Measurements from ENCODE around the gene LYZL2. TPM values are rescaled to one million over a fixed set of nuclear protein-coding genes. Genes with fewer than 3 reads are reported as not detected.
"Not testable (repeated sequence)": the region's sequence is repeated elsewhere in the genome, so short reads cannot be mapped to it uniquely, and the experiment has no call there.

The LYZL2 gene
- total RNA-seq, 1 experiment from 2014 or later: not detected

- ChIA-PET POLR2A (no interaction called here), CTCF (interaction anchor here (0.6 to 1.1 kb wide), 2 partner anchors 9 to 150 kb away, joined by 3 to 7 read pairs; no protein-coding TSS in a partner anchor)
- Mint-ChIP-seq H3K27ac (ENCODE audit: low read depth, unreplicated experiment) (no peak overlapping the region), H3K36me3 (ENCODE audit: insufficient read depth, unreplicated experiment) (no peaks in the 10 kb centered on the region), H3K4me1 (ENCODE audit: insufficient read depth, unreplicated experiment) (no peaks in the 10 kb centered on the region), H3K27me3 (ENCODE audit: insufficient read depth, unreplicated experiment) (peaks cover 17% of the 10 kb centered on the region), H3K4me3 (ENCODE audit: unreplicated experiment) (no peak overlapping the region), H3K9me3 (ENCODE audit: unreplicated experiment) (no peaks in the 10 kb centered on the region)
- BruUV-seq (replicated peaks): no TSS peak
- TF ChIP-seq CTCF (IDR thresholded peaks at IDR 0.05; ENCODE audit: unreplicated experiment): no peak
- intact Hi-C loops (cut with micrococcal nuclease): no loop called here
- no peak for DNase-seq (ENCODE audit: unreplicated experiment)
Measured at GRCh38 chr10:30600005-30600404, 29.5 kb downstream of the LYZL2 start.

- Mint-ChIP-seq H3K27ac (ENCODE audit: low read depth, unreplicated experiment) (no peak overlapping the region), H3K4me1 (ENCODE audit: insufficient read depth, unreplicated experiment) (no peaks in the 10 kb centered on the region), H3K9me3 (ENCODE audit: unreplicated experiment) (no peaks in the 10 kb centered on the region), H3K36me3 (ENCODE audit: insufficient read depth, unreplicated experiment) (no peaks in the 10 kb centered on the region), H3K4me3 (ENCODE audit: unreplicated experiment) (no peak overlapping the region), H3K27me3 (ENCODE audit: insufficient read depth, unreplicated experiment) (peaks cover 35% of the 10 kb centered on the region)
- no peak for DNase-seq (ENCODE audit: unreplicated experiment)
- BruUV-seq (replicated peaks): no TSS peak
- no peak for TF ChIP-seq CTCF (IDR thresholded peaks at IDR 0.05; ENCODE audit: unreplicated experiment)
- CTCF ChIA-PET: interaction anchor here (1.0 kb wide), 1 partner anchor 214 kb away, joined by 4 read pairs; no protein-coding TSS in a partner anchor
- intact Hi-C loops (cut with micrococcal nuclease): no loop called here
- POLR2A ChIA-PET: no interaction called here
Measured at GRCh38 chr10:30598105-30598776, 31.3 kb downstream of the LYZL2 start.

GRCh38 chr10:30597433-30597824 lies 32.1 kb downstream of the LYZL2 start:
- POLR2A ChIA-PET; H3K36me3 Mint-ChIP-seq (ENCODE audit: insufficient read depth, unreplicated experiment); H3K9me3 Mint-ChIP-seq (ENCODE audit: unreplicated experiment); DNase-seq (ENCODE audit: unreplicated experiment); H3K4me3 Mint-ChIP-seq (ENCODE audit: unreplicated experiment); intact Hi-C loops (cut with micrococcal nuclease); H3K4me1 Mint-ChIP-seq (ENCODE audit: insufficient read depth, unreplicated experiment); BruUV-seq (replicated peaks); H3K27ac Mint-ChIP-seq (ENCODE audit: low read depth, unreplicated experiment): not testable (repeated sequence)
- peaks cover 43% of the 10 kb centered on the region for H3K27me3 Mint-ChIP-seq (ENCODE audit: insufficient read depth, unreplicated experiment)
- CTCF ChIA-PET: interaction anchor here (1.0 kb wide), 1 partner anchor 213 kb away, joined by 4 read pairs; no protein-coding TSS in a partner anchor

GRCh38 chr10:30596493-30597432 lies 32.8 kb downstream of the LYZL2 start:
- H3K27ac Mint-ChIP-seq (ENCODE audit: low read depth, unreplicated experiment); H3K4me3 Mint-ChIP-seq (ENCODE audit: unreplicated experiment); BruUV-seq (replicated peaks); H3K9me3 Mint-ChIP-seq (ENCODE audit: unreplicated experiment); intact Hi-C loops (cut with micrococcal nuclease); POLR2A ChIA-PET; H3K4me1 Mint-ChIP-seq (ENCODE audit: insufficient read depth, unreplicated experiment); H3K36me3 Mint-ChIP-seq (ENCODE audit: insufficient read depth, unreplicated experiment); DNase-seq (ENCODE audit: unreplicated experiment): not testable (repeated sequence)
- H3K27me3 Mint-ChIP-seq (ENCODE audit: insufficient read depth, unreplicated experiment): peaks cover 49% of the 10 kb centered on the region
- CTCF ChIA-PET: interaction anchor here (7.3 kb wide), 1 partner anchor 205 kb away, joined by 77 read pairs; no protein-coding TSS in a partner anchor

- H3K4me3 Mint-ChIP-seq (ENCODE audit: unreplicated experiment): no peak overlapping the region
- intact Hi-C loops (cut with micrococcal nuclease): no loop called here
- TF ChIP-seq CTCF (IDR thresholded peaks at IDR 0.05; ENCODE audit: unreplicated experiment): no peak
- POLR2A ChIA-PET: no interaction called here
- H3K9me3 Mint-ChIP-seq (ENCODE audit: unreplicated experiment): no peaks in the 10 kb centered on the region
- no peaks in the 10 kb centered on the region for H3K36me3 Mint-ChIP-seq (ENCODE audit: insufficient read depth, unreplicated experiment)
- BruUV-seq (replicated peaks): no TSS peak
- H3K27ac Mint-ChIP-seq (ENCODE audit: low read depth, unreplicated experiment): no peak overlapping the region
- no peak for DNase-seq (ENCODE audit: unreplicated experiment)
- peaks cover 43% of the 10 kb centered on the region for H3K27me3 Mint-ChIP-seq (ENCODE audit: insufficient read depth, unreplicated experiment)
- CTCF ChIA-PET: interaction anchor here (0.6 to 7.3 kb wide), 2 partner anchors 90 to 204 kb away, joined by 4 to 77 read pairs; no protein-coding TSS in a partner anchor
- no peaks in the 10 kb centered on the region for H3K4me1 Mint-ChIP-seq (ENCODE audit: insufficient read depth, unreplicated experiment)
Measured at GRCh38 chr10:30596013-30596412, 33.5 kb downstream of the LYZL2 start.

All from MCF 10A (cell line).